ENCODE measurements around the gene PPP1R7.

PPP1R7 gene

GRCh38 chr2:241197947-241198346 lies 47.7 kb downstream of the PPP1R7 start:
- DNase-seq, result no peak

DNA sequence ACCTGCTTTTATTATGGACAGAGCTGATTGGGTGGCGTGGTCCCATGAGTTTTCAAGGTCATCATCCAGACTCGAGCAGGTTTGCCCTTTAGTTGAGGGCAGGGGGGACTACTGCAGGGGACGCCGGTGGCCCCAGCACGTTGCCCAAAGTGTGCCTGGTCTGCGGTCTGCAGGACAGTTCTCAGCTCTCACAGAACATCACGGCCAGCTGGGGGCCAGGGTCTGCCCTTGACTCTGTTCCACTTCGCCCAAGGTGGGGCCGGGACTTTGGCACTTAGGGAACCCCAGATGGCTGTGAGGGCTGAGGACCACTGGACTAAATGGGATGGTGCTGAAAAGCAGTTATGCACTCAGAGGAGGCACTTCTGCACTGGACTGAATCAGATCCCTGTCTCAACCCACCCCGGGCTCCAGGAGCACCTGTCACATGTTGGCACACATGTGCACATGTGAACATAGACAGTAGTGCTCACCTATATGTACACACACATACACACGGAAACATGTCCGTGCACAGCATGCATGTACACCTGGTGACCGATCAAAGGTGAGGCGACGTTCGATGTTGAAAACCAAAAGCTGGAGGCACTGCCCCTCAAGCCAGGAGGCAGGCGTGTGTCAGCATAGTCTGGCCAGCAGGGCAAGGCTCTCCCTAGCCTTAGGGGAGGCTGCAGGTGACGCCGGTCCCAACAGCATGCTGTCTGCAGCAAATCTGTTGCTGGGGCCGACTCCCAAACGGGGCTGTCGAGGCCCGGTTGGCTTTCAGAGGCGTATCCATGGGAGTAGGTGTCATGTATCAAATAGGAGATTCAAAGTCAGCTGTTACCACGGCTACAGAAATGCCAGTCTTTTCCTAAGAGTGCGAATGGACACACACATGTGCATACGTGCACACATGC lies 48.4 kb downstream of the PPP1R7 start:
- no peak for DNase-seq

DNA sequence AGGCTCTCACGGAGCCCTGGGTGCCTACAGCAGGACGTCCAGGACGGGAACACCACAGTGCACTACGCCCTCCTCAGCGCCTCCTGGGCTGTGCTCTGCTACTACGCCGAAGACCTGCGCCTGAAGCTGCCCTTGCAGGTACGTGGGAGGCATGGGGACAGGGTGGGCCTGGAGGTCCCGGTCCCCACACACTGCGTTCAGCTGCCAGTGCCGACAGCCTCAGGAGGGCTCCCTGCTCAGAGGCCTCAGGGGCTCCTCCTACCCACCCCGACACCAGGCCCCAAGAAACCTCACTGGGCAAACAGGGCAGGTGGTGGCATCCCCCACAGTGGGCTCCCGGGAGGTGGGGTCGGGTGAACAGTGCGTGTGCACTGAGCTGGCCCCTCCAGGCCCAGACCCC lies 49.0 kb downstream of the PPP1R7 start:
- DNase-seq, result no peak

DNA sequence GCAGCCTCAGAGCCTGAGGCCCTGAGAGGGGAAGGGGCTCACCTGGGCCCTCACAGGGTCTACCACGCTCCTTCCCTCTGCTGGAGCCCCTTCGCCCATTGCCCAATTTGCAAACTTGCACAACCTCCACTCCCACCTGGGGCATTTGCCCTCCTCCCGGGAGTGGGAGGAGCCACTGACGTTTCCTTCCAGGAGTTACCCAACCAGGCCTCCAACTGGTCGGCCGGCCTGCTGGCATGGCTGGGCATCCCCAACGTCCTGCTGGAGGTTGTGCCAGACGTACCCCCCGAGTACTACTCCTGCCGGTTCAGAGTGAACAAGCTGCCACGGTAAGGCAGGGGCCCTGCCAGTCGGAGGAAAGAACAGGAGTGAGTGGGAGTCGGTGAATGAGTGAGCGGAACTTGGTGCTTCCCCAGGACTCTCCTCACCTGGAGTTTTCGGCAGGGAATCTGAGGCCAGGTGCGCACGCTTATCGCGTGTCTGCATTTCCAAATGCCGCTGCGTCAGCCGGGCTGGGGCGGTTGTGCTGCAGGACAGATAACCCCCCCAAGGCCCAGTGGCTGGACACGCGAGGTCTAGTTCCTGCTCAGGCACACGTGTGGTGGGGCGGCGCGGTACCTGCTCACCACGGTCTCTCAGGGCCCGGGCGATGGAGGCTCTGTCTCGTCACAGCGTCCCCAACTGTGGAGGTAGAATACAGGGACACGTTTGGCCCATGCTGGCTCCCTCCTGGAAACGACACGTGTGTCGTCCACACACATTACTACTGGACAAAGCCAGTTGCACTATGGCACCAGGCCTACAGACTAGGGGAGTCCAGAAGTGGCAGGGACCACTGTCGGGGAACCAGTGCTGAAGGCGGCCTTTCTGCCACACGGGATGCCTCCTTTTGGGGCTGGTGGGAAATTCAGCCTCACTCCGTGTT lies 49.9 kb downstream of the PPP1R7 start:
- no peak for DNase-seq

DNA sequence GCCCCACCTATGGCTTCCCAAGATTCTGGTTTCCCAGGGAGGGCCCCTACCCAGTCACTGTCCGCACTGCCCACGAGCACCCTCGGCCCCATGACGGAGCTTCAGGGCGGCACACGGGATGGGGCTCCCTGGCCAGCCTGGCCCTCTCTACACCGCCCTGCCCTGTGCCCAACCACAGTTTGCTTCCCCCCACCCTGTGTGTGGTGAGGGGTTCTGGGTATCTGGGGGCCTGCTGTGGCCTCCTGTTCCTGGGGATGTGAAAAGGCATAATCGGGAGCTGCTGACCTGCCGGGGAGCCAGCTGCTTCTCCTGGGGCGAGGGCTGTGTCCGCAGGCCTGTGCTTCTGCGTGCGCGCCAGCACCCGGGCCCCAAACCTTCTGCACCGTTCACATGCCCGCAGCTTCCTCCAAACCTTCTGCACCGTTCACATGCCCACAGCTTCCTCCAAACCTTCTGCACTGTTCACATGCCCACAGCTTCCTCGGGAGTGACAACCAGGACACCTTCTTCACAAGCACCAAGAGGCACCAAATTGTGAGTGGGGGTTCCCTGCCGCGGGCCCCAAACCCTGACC lies 50.6 kb downstream of the PPP1R7 start:
- no peak for DNase-seq

- no peak for DNase-seq
Observed at GRCh38 chr2:241201445-241202267, 51.4 kb downstream of the PPP1R7 start.

GRCh38 chr2:241202268-241202585 lies 52.0 kb downstream of the PPP1R7 start:
- DNase-seq, result no peak

DNA sequence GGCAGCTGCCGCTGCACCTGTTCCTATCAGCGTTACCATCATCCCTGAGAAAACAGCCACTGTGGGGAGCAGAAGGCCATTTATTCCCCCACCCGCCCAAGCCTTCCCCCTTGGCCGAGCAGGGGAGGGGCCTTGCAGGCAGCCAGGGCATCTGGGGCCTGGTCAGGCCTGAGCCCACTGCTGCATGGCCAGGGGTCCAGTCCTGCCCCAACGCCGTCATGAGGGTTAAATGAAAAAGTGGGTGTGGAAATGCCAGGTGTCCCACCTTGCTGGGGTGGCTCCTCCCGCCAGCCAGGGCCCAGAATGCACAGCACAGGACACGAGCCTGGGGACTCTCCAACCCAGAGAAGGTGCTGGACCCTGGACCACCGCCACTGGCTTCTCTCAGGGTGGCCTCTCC lies 52.4 kb downstream of the PPP1R7 start:
- no peak for DNase-seq

DNA sequence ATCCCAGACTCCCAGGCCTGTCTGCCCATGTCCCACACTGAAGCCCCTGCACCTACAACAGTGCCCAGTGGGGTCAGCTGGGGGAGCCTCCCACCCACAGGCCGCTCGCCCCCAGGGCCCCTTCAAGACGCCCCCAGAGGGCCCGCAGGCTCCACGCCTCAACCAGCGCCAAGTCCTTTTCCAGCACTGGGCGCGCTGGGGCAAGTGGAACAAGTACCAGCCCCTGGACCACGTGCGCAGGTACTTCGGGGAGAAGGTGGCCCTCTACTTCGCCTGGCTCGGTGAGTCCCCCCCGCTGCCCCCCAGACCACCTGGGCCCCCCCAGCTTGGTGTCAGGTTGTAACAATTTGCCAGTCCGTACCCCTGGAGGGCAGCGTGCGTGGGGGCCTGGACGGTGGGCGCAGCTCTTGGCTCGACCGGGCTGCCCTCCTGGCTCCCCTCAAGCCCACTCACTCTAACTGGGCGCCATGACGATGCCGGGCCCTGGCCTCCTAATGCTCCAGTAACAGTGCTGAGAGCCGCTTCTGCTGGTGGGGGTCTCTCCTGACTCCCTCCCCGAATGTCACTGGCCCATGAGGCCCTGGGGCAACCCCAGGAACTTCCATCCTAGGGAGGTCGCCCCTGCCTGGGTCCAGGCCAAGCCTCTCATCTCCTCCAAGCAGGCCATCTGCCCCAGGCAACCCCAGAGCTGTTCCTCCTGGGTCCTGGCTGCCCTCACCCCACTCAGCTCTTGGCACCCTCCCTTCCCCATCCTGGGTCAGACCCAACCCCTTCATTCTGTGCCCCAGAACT lies 53.1 kb downstream of the PPP1R7 start:
- no peak for DNase-seq

DNA sequence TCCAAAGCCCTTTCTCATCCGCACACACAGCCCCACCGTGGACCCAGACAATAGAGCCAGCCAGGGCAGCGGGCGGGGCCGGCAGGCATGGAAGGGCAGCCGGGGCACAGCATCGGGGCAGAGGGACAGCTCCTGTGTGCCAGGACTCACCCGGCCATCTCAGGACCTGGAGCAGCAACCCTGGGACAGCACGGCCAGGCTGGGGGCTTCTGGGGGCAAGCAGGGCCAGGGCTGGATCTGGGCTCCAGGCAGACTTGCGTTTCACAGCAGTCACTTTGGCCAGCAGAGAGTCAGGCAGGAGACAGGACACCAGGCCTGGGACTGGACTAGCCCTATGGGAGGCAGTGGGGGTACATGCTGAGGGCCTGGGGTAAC lies 53.7 kb downstream of the PPP1R7 start:
- no peak for DNase-seq

DNA sequence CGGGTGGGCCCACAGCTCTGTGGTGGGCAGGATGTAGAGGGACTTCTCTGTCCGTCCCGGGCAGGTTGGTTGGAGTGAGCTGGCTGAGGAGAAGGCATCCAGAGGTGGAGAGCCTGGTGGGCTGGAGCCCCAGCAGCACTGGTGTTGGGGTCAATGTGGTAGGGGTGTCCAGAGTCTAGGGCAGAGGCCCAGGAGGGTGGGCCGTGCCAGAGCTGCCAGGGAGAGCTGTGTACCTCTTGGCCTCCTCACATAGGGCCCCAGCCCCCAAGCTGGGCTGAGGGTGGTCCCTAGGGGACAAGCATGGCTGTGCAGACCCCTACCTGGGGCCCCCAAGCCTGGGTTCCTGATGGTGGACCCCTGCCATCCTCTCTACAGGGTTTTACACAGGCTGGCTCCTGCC lies 54.2 kb downstream of the PPP1R7 start:
- DNase-seq, result no peak

- DNase-seq, result no peak
Observed at GRCh38 chr2:241205086-241205485, 54.8 kb downstream of the PPP1R7 start.

GRCh38 chr2:241207151-241207550 lies 56.9 kb downstream of the PPP1R7 start:
- no peak for DNase-seq

DNA sequence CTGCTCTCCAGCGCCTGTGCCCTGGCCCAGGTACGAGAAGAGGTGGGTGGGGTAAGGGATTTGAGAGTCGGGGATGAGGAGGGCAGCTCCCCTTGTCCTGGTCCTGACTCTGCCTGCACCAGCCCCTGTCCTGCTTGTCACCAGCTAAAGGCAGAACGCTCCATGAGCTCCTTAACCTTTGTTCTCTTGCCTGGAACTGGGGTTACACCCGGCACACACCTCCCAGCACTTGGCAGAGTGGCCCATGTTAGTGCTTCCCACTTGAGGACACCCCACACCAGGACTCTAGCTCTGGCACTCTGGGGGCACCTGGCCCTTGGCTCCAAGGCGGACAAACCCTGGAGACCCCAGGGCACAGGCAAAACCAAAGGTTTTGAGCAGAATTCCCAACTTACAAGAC lies 57.4 kb downstream of the PPP1R7 start:
- DNase-seq, result no peak

DNA sequence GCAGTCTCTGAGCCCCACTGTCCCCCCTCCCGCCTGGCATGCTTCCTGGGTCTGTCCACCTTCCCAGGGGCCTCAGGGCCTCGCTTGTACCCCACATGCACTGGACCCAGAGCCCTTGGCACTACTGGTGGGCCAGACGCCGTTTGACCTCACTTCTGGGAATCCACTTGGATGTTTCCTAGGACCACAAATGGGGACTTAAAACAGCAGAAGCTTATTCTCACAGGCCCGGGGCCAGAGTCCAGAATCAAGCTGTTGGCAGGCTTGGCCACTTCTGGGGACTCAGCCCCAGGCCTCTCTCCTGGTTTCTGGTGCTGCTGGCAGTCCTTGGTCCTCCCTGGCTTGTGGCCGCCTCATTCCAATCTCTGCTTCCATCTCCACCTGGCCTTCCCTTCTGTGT lies 57.8 kb downstream of the PPP1R7 start:
- DNase-seq, result no peak

- DNase-seq, result no peak
Observed at GRCh38 chr2:241209271-241209670, 59.0 kb downstream of the PPP1R7 start.

DNA sequence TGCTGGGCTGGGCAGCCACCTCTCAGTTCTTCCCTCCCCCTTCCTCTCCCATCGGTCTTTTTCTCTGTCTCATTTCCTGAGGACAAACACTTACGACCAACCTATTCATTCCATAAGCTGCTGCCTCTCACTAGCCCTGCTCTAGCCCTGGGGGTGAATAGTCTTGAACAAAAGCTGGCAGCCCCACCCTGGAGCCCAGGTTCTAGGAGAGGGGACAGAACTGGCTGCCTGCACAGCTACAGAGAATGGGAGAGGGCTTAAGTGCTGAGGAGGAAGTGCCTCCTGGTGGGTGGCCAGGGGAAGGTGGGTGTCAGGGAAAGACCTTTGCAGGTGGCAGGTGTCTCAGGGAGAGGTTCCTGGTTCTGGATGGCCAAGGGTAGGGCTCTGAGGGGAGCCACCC lies 61.0 kb downstream of the PPP1R7 start:
- DNase-seq, result no peak

- no peak for DNase-seq
Observed at GRCh38 chr2:241213041-241213440, 62.8 kb downstream of the PPP1R7 start.

- no peak for DNase-seq
Observed at GRCh38 chr2:241213567-241213966, 63.3 kb downstream of the PPP1R7 start.

DNA sequence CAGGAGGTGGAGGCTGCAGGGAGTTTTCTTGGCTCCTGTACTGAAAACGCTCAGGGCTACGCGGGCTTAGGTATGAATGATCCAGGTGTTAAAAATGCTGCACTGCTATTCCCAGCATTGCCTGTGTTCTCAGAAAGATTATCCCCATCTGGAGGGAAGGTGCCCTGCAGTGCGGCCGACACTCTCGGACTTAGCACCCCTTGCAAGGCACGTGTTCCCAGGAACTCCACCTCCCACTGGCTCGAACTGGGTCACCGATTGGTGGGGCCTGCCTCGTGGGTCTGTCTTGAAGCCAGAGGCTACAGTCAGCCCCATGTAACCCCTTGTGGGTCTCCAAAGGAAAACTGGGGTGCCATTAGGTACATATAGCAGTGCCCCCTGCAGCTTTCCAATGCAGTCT lies 63.9 kb downstream of the PPP1R7 start:
- no peak for DNase-seq

GRCh38 chr2:241214766-241215165 lies 64.5 kb downstream of the PPP1R7 start:
- DNase-seq, result no peak

- DNase-seq, result no peak
Observed at GRCh38 chr2:241215421-241215820, 65.2 kb downstream of the PPP1R7 start.
